ENCODE results near the gene FLNB.

The FLNB gene

DNA sequence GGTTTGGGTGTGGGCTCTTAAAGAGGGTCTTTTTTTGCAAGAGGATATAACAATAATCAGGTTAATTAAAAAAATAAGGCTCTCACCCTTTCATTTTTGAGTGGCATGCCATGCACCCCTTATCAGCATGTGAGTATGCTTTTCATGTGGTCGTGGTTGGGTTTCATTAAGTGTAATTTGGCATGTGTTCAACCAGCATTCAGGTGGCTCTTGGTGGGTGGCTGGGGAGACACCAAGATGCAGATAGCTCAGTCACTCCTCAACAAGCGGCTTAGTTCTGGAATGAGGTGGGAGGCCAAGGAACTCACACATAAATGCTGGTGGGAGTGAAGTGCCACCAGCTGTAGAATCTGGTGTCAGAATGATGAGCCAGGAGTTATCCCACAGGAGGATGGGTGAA lies 66.8 kb downstream of the FLNB start:
- peak in 1 of 3 donors; percentile 21 for DNase-seq (ENCODE audit: low read depth in 3 of 3)

DNA sequence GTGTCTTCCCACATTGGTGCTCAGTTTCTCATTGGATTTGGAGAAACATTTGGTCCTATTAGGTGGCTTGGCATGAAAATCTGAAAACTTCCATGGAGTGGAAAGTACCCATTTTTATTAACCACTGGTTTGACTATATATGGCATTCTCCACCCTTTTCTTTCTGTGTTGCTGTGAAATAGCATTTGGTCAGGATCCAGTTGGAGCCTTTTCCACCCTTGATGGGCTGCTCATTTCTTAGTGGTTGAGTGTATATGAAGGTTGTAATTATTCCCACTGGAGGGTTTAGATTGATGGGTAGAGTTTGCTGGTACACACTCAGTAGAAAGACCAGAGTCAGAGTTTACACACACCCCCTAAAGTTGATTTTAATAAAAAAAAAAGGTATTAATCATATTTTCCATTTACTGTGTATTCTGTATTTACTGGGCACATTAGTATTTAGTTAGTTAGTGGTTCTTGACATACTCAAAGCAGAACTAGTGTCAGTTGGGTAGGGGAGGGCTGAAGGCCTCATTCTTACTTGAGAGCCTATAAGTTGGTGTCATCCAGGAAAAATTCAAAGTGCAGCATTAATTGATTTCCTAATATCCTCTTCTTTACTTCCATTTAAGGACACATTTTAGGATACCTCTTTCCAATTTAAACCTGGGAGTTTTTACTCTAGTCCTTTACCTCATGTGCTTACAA lies 69.5 kb downstream of the FLNB start:
- DNase-seq (ENCODE audit: low read depth in 3 of 3), result no peak

DNA sequence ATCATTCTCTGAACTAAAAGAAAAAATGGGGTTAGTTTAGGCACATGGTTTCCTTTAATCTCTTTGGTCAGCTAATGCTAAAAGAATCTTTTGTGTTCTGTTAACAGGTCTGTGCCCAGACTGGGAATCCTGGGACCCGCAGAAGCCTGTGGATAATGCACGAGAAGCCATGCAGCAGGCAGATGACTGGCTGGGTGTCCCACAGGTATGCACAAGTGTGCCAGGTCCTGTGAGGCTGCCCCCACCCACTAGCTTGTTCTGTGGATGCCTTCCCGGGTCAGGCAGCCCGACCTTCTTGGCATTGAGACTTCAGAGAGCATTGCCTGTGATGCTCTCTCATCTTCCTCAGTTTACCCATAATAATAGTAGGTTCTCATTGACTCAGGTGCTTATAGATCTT lies 70.4 kb downstream of the FLNB start:
- DNase-seq (ENCODE audit: low read depth in 3 of 3), result no peak

DNA sequence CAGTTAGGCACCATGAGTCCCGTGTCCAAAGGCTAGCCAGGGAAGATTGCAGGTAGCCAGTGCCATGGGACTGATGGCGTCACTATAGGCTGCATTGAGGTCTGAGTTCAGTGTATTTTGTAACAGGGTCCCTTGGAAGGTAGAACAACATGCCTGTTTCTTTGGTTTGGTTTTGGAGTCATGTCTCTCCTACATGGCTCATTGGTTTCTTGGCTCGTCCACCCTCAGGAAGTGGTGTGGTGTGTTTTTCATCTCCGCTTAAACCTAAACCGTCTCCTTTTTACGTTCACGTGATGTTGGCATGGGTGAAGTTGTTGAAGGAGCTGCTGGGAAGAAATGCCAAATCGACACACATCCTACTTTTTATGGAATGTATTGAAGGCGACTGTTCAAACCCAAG lies 71.6 kb downstream of the FLNB start:
- DNase-seq (ENCODE audit: low read depth in 3 of 3), result no peak

DNA sequence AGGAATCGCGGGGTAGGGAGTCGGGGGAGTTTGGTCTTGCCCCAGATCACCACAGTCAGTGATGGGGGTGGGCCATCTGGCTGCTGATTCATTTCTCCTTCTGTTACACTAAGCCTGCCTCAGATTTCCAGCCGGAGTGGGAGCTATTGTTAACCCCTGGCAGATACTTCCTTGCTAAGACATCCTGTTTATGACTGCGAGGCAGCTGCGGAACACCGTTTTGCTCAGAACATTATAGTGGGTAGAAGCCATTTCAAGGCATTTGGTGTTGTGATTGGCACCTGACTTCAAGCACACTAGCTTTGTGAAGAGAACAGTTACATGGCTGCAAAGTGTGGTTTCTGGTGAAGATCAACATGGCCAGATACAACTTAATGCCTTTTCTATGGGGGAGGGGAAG lies 73.8 kb downstream of the FLNB start:
- DNase-seq (ENCODE audit: low read depth in 3 of 3), result no peak

DNA sequence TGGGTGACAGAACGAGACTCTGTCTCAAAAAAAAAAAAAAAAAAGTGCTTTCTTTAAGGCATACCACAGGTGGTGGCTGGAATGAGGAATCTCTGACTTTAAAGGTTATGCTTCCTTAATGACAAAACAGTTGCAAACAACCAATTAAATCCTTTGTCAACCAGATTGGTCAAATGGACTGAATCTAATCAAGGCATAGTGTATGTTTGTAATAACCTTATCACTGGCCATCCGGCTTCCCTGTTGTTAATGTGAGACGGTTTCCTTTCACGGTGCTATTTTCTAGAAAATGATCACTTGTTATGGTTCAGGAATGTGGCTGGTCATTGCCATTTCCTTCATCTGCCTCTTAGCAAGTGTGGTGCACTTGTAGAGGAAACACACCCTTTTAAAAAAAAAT lies 75.9 kb downstream of the FLNB start:
- no peak for DNase-seq (ENCODE audit: low read depth in 3 of 3)

DNA sequence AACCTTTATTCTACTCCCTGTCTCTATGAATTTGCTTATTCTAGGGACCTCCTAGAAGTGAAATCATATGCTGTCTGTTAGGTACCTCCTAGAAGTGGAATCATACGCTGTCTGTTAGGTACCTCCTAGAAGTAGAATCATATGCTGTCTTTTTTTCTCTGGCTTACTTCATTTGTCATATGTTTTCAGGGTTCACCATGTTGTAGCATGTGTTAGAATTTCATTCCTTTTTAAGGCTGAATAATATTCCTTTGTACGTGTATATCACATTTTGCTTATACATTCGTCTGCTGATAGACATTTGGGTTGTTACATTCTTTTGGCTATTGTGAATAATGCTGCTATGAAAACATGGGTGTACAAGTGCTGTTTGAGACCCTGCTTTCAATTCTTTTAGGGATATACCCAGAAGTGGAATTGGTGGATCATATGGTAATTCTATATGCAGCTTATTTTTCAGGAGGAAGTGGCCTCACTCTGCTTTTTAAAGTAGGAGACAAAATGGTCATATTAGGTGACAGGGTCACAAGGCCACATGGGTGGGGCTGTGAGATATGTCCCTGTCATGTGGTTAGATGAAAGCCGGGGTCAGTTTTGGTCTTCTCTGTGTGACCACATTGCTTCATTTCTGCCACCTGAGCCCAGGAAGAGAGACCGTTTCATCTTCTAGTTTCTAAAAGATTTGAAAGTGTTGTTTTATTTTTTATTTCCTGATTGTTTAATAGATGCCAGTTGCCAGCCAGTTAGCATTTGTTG lies 76.7 kb downstream of the FLNB start:
- no peak for DNase-seq (ENCODE audit: low read depth in 3 of 3)

DNA sequence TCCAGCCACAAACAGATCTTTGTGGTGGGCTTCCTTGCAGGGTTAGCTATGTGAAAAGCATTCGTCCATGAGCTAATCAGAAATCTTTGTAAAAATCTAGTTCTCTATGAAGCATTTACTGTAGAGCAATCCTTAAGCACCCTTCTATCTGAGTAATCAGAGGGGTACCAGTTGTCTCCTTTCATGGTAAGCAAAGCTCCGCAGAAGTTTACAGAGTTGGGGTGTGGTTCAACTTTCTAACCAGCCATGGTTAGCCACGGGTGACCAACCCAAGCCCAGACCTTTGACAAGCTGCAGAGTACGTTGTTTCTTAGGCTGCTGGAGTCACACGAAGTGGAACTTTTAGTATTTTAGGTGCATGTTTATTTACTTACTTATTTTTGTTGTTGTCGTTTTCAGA lies 77.4 kb downstream of the FLNB start:
- DNase-seq (ENCODE audit: low read depth in 3 of 3), result no peak

DNA sequence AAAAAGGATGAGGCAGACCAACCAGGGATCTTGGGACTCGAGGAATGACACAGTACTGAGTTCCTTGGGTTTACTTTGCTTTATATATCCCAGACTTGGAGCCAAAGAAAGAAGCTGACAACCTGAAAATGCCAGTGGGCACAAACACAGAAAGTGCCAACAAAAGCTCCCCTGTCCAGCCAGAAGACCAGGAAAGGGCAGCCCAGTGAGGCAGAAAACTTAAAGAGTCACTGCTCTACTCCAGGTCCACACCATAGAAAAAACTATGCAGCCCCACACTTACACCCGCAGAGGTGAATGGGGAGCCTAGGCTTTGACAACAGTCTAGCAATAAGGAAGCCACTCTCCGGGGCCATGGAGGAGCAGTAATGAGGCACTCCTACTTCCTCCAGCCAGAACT lies 80.3 kb downstream of the FLNB start:
- DNase-seq (ENCODE audit: low read depth in 3 of 3), result no peak

DNA sequence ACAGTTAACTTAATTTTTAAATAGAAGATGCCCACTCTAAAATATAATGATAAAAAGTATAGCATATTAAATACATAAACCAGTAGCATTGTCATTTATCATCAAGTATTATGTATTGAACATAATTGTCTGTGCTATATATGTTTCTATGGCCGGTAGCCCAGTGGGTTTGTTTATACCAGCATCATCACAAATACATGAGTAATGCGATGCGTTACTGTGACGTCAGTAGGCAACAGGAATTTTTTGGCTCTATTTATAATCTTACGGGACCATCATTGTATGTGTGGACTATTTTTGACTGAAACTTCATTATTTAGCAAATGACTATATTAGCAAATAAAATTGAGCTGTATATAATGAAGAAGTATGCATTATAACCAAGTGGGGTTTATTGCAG lies 82.1 kb downstream of the FLNB start:
- DNase-seq (ENCODE audit: low read depth in 3 of 3), result no peak

DNA sequence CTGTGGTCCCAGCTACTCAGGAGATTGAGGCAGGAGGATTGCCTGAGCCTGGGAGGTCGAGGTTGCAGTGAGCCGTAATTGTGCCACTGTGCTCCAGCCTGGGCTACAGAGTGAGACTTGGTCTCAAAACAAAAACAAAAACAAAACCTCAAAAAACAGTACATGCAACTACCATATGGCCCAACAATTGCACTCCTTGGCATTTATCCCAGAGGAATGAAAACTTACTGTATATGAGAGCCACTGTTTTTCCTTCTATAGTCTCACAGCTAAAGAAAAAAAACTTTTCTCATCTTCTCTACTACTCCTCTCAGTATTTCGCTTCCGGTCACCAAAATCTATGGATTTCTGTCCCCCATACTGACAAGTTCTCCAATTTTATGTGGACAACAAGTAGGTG lies 84.3 kb downstream of the FLNB start:
- no peak for DNase-seq (ENCODE audit: low read depth in 3 of 3)

DNA sequence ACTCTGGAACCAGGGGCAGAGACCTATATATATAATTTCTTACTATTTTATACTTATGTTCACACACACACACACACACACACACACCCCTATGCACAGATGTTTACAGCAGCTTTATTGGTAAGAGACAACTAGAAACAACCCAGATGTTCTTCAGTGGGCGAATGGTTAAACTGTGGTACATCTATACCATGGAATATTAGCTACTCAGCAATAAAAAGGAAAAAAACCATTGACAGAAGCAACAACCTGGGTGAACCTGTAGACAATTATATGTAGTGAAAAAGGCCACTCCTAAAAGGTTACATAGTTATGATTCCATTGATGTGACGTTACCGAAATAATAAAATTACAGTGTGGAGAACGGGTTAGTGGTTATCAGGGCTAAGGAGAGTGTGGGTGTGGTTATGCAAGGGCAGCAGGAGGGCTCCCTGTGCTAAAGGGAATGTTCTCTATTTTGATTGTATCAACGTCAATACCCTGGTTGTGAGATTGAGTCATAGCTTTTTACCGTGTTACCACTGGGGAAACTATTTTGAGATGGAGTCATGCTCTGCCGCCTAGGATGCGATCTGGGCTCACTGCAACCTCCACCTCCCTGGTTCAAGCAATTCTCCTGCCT lies 85.5 kb downstream of the FLNB start:
- no peak for DNase-seq (ENCODE audit: low read depth in 3 of 3)

DNA sequence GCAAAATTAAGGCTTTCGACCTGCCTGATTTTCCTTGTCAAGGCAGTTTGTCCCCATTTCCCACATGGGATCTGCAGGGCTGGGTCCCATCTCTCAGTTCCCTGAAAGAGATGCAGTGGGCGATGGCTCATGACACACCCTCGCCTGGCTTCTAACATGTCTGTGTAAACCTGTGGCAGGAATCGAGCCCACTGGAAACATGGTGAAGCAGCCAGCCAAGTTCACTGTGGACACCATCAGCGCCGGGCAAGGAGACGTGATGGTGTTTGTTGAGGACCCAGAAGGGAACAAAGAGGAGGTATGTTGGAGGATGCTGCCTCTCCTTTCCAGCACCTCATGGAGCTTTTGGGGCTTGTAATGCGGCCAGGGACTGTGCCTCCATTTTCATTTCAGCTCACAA lies 86.4 kb downstream of the FLNB start:
- no peak for DNase-seq (ENCODE audit: low read depth in 3 of 3)

DNA sequence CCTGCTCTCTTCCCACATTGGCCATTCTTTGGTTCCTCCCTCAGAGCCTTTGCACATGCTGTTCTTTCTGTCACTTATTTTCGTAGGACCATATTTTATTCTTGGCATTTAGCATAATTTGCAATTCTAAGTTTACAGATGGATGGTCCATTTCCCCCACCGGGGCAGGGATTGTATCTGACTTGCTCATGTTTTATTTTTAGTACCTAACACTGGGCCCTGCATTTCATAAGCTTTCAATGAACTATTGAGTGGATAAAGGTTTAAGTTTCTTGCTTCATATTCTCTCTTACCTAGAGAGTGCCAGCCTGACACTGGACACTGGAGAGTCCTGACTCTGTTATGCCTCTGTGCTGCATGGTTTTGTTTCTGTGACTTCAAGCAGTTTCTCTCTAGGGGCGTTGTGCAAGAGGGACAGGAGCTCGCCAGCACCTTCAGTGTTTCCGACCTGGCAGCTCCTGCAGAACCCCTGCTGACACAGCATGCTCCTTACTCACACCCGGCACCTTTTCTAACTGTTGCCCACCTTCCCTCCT lies 87.4 kb downstream of the FLNB start:
- no peak for DNase-seq (ENCODE audit: low read depth in 3 of 3)

DNA sequence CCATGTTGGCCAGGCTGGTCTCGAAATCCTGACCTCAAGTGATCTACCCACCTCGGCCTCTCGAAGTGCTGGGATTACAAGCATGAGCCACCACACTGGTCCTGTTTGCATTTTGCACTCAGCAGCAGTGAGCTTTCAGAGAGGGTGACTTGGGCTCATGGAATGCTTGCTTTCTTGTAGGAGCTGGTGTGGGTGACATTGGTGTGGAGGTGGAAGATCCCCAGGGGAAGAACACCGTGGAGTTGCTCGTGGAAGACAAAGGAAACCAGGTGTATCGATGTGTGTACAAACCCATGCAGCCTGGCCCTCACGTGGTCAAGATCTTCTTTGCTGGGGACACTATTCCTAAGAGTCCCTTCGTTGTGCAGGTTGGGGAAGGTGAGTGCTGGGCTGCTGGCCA lies 90.3 kb downstream of the FLNB start:
- DNase-seq (ENCODE audit: low read depth in 3 of 3), result no peak

DNA sequence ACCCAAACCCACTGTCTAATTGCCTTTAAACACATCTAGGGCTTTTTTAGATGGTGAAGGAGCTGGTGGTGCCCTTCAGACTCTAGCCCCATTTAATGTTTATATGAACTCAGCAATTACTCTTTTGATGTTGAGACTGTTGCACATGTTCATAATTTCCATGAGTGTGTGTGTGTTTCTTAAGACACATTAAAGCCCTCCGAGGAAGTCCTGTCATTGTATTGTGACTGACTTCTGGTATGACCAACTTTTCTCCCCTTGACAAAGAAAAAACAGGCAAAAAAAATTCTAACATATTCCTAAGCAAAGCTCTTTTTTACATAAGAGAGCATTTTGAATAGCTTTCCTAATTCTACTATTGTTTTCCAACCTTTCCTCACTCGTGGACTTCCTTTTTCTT lies 91.6 kb downstream of the FLNB start:
- DNase-seq (ENCODE audit: low read depth in 3 of 3), result no peak

DNA sequence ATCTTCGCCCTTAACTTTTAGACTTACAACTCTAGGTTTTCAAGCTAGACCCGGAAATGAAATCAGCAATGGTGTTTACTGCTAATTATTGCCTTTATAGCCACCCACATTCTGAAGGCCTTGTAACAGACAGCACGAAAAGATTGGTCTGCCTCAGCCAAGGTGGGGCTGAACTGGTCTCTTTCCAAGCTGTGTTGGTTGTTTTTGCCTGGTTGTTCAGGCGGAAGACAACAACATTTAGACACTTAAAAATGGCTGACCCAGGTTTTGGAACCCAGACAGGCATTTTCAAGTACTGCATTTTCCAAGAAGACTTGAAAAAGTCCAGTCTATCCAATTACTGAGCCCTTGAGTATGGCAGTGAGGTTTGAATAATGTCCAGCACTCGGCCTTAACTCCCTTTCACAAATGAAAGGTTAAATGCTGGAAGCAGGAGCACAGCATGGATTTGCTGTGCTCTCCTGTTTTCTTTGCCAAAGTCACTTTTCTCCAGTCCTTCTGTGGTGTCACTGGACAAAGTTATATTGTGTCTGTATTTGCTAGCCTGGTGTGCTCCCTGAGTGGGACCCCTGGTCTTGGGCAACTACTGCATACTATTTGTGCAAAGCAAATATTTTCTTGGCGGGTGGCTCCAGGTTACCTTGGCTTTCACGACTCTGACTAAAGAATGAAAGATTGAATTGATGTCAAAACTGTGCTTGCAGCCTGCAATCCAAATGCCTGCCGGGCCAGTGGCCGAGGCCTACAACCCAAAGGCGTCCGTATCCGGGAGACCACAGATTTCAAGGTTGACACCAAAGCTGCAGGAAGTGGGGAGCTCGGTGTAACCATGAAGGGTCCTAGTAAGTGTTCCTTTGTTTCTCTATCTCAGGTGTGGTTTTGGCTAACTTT lies 93.5 kb downstream of the FLNB start:
- no peak for DNase-seq (ENCODE audit: low read depth in 3 of 3)

DNA sequence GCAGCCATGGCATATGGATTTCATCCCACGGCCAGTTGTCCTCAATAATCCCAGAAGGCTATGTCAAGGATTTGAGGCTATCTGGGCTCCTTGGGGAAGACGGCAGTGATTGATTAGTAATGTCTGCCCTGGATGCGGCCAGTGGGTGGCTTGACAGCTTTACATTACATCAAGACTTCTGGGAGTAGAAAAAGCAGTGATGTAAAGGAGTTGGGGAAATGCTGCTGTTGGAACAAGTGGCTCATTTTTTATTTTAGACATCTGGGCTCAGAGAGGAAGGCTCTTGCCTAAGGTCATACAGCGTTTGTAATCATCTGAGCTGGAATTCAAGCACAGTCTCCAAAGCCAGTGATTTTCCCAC lies 94.1 kb downstream of the FLNB start:
- no peak for DNase-seq (ENCODE audit: low read depth in 3 of 3)

DNA sequence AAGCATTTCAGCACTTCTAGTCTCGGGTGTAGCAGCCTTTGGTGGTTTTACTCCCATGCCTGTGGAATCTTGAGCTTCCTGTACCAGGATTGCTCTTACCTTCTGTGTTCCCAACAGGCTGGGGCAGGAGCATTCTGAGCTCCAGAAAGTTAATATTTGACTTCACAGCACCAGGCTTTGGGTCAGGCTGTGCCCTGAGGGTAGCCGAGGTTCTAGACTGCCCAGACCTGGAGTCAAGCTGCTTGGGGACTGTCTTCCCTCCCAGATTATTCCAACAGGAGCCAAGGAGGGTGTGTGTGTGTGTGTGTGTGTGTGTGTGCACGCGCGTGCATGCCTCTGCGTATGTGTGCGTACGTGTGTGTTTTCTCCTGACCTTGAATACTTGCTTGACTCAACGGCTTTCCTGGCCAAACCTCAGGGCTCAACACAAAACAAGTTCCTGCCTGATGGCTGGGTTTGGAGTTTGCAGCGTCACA lies 94.8 kb downstream of the FLNB start:
- DNase-seq (ENCODE audit: low read depth in 3 of 3), result no peak

DNA sequence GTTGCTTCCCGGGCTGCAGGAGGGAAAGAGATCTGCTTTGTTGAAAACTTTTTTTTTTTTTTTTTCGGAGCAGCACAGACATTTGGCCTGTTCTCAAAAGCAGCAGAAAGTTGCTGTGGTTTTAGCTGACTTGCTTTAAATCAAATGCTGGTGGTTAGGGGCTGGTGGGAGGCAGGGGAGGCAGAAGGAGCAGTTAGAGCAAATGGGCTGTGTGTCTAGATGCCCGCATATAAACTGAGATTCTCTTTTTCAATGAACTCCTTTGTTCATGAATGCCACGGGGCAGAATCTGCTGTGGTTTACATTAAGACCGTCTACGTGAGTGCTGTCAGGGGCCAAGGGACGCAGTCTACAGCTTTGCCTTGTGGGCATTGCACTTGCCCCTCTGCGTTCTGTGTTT lies 95.9 kb downstream of the FLNB start:
- no peak for DNase-seq (ENCODE audit: low read depth in 3 of 3)

DNA sequence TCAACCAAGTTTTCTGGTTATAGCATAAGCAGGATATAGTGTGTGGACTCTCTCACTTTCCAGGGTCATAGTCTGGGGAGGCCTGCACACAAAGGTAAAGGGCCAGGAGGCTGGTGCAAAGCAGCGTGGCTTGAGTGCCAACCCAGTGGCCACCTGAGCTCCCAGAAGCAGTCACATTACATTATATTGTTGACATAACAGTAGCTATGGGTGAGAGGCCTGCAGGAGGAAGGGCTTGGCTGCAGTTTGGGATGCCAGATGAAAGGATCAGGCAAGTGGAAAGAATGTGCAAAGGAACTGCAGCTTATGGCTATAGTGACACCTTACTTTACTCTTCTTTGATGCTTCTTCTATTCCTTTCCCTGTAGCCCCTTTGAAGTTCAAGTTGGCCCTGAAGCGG lies 96.5 kb downstream of the FLNB start:
- no peak for DNase-seq (ENCODE audit: low read depth in 3 of 3)

DNA sequence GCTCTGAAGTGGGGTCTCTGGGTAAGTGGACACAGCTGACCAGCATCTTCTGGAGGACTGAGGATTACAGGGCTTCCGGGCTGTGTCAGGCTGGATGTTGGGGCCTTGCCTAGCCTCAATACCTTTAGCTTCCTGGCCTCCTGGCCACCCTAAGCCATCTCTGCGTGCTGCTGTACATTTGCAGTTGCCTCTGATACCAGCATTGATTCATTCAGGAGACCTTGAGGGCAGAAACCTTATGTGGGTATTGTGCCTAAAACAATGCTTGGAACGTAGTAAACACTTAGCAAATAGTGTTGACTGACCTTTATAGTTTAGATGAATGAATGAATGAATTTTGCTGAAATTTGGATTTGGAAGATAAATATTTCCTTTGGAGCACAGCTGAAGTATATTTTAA lies 97.0 kb downstream of the FLNB start:
- DNase-seq (ENCODE audit: low read depth in 3 of 3), result no peak
